ENCODE measurements around the gene CRABP2. TPM values are rescaled to one million over a fixed set of nuclear protein-coding genes. Genes with fewer than 3 reads are reported as not detected.
A peak's percentile ranks its signal among the peaks of the same experiment; 100 is the strongest.

CRABP2 gene
- total RNA-seq, 1 donor from 2014 or later = 606 TPM

DNA sequence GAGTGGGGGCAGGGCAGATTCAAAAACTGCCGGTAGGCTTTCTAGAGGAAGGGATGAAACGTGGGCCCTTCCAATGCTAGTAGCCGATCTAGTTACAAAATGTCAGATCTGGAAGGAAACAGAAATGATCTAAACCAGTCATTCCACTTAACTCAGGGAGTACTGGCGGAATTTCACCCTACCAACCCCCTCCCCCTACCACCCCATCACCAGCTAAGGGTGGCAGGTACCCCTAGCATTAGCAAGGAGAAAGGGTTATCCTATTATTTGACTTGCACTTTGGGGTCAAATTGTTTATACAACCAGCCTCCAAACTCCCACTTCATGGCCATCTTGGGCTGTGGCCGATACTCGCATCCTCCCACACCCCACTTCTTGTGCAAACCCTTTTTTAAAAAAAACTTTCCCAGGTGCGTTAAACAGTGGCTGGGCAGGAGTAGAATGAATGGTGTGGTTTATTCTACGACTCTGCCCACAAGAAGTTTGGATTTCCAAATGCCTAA is 36.1 kb upstream of the CRABP2 start:
- Mint-ChIP-seq H3K27ac (ENCODE audit: unreplicated experiment) (peak overlapping the region; percentile 73), H3K36me3 (ENCODE audit: low read depth) (peaks cover 6% of the 10 kb centered on the region), H3K9me3 (no peaks in the 10 kb centered on the region), H3K4me1 (peaks cover 37% of the 10 kb centered on the region), H3K27me3 (ENCODE audit: low read depth) (no peaks in the 10 kb centered on the region), H3K4me3 (peak overlapping the region; percentile 98)
- no peak for DNase-seq (ENCODE audit: low read depth, low spot score)
- TF ChIP-seq, protein P1, sequence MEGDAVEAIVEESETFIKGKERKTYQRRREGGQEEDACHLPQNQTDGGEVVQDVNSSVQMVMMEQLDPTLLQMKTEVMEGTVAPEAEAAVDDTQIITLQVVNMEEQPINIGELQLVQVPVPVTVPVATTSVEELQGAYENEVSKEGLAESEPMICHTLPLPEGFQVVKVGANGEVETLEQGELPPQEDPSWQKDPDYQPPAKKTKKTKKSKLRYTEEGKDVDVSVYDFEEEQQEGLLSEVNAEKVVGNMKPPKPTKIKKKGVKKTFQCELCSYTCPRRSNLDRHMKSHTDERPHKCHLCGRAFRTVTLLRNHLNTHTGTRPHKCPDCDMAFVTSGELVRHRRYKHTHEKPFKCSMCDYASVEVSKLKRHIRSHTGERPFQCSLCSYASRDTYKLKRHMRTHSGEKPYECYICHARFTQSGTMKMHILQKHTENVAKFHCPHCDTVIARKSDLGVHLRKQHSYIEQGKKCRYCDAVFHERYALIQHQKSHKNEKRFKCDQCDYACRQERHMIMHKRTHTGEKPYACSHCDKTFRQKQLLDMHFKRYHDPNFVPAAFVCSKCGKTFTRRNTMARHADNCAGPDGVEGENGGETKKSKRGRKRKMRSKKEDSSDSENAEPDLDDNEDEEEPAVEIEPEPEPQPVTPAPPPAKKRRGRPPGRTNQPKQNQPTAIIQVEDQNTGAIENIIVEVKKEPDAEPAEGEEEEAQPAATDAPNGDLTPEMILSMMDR (conservative IDR thresholded peaks at IDR 0.05) = no peak

GRCh38 chr1:156740741-156741480 is 35.5 kb upstream of the CRABP2 start, which contains the start of gene MRPL24:
Gene MRPL24 (minus strand): TSS chr1:156741088. CDS start chr1:156738704, 2,384 bp downstream.
- Mint-ChIP-seq H3K4me3 (peak within 1 kb of the TSS; percentile 98), H3K27ac (ENCODE audit: unreplicated experiment) (peak within 1 kb of the TSS; percentile 93), H3K27me3 (ENCODE audit: low read depth) (no peaks in the 10 kb centered on the region), H3K9me3 (no peaks in the 10 kb centered on the region), H3K4me1 (peaks cover 31% of the 10 kb centered on the region), H3K36me3 (ENCODE audit: low read depth) (peaks cover 6% of the 10 kb centered on the region)
- TF ChIP-seq, protein P1 (conservative IDR thresholded peaks at IDR 0.05) = no peak
- DNase-seq (ENCODE audit: low read depth, low spot score) = peak; percentile 88

GRCh38 chr1:156740237-156740740 is 34.9 kb upstream of the CRABP2 start:
- Mint-ChIP-seq H3K9me3 (no peaks in the 10 kb centered on the region), H3K27ac (ENCODE audit: unreplicated experiment) (peak overlapping the region; percentile 93), H3K4me1 (peaks cover 24% of the 10 kb centered on the region), H3K36me3 (ENCODE audit: low read depth) (peaks cover 2% of the 10 kb centered on the region), H3K27me3 (ENCODE audit: low read depth) (no peaks in the 10 kb centered on the region), H3K4me3 (peak overlapping the region; percentile 98)
- TF ChIP-seq, protein P1 (conservative IDR thresholded peaks at IDR 0.05) = no peak
- no peak for DNase-seq (ENCODE audit: low read depth, low spot score)

- H3K27ac Mint-ChIP-seq (ENCODE audit: unreplicated experiment) = no peak overlapping the region
- peak overlapping the region; percentile 31 for H3K4me3 Mint-ChIP-seq
- H3K9me3 Mint-ChIP-seq = no peaks in the 10 kb centered on the region
- TF ChIP-seq, protein P1 (conservative IDR thresholded peaks at IDR 0.05) = no peak
- H3K27me3 Mint-ChIP-seq (ENCODE audit: low read depth) = no peaks in the 10 kb centered on the region
- DNase-seq (ENCODE audit: low read depth, low spot score) = no peak
- peaks cover 24% of the 10 kb centered on the region for H3K4me1 Mint-ChIP-seq
- H3K36me3 Mint-ChIP-seq (ENCODE audit: low read depth) = peaks cover 2% of the 10 kb centered on the region
Observed at GRCh38 chr1:156738916-156739315, 33.5 kb upstream of the CRABP2 start.

DNA sequence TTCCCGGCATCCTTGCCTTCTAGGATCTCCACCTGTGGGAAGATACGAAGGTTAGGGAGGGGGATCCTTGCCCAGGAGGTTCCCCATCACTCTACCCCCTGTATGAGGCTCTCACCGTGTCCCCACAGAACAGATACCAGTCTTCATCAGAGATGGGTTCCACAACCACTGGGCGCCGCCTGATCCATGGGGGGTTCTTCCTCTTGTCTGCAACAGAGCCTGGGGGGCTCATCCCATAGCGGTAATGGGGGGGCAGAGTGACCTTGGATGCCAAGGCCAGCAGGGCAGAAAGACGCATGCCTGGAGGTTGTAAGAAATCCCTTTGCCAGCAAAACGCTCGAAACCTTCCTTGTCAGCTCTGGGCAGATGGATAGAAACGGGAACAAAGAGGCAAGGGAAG is 33.0 kb upstream of the CRABP2 start:
- H3K4me1 Mint-ChIP-seq = peaks cover 24% of the 10 kb centered on the region
- H3K27me3 Mint-ChIP-seq (ENCODE audit: low read depth) = no peaks in the 10 kb centered on the region
- peaks cover 2% of the 10 kb centered on the region for H3K36me3 Mint-ChIP-seq (ENCODE audit: low read depth)
- DNase-seq (ENCODE audit: low read depth, low spot score) = no peak
- TF ChIP-seq, protein P1 (conservative IDR thresholded peaks at IDR 0.05) = no peak
- H3K27ac Mint-ChIP-seq (ENCODE audit: unreplicated experiment) = peak overlapping the region; percentile 35
- no peaks in the 10 kb centered on the region for H3K9me3 Mint-ChIP-seq
- H3K4me3 Mint-ChIP-seq = peak overlapping the region; percentile 49
